HL-60 (cell line): ENCODE data around the gene HVCN1.
A peak's percentile ranks its signal among the peaks of the same experiment; 100 is the strongest.

Source experiments
- DNase-seq, 2 experiments: peaks; one replicate each; pipeline ENCODE4 v3.0.0-alpha.2; 2010 to 2020; ENCODE audit warnings: low read depth in 1 of 2, low spot score in 1 of 2
- H3K27ac ChIP-seq: fragments of 250-450 bp; sonication (Bioruptor Pico); replicated peaks from 2 replicates; pipeline ENCODE4 v1.5.1; 2020; ENCODE audit warnings: mild to moderate bottlenecking, moderate library complexity
- H3K27me3 ChIP-seq: fragments of 250-450 bp; sonication (Bioruptor Pico); 2 replicates; pipeline ENCODE4 v1.5.1; 2021; ENCODE audit warnings: mild to moderate bottlenecking, moderate library complexity; ENCODE audit not compliant: insufficient read depth, poor library complexity, severe bottlenecking
- H3K4me3 ChIP-seq: replicated peaks from 2 replicates; pipeline ENCODE4 v1.5.1; 2011; ENCODE audit warnings: mild to moderate bottlenecking, control low read depth, low read length; ENCODE audit not compliant: insufficient read depth
- CTCF ChIP-seq: IDR thresholded peaks from one replicate; pipeline ENCODE4 v1.5.1; 2011; ENCODE audit warnings: low read length, control low read depth, inconsistent platforms; ENCODE audit not compliant: insufficient read depth
- GABPA ChIP-seq: IDR thresholded peaks from 2 replicates; pipeline ENCODE4 v1.6.1; 2012; ENCODE audit warnings: low read depth
- POLR2AphosphoS5 ChIP-seq: IDR thresholded peaks from 2 replicates; pipeline ENCODE4 v1.6.1; 2012; ENCODE audit warnings: low read depth
- SPI1 ChIP-seq: IDR thresholded peaks from 2 replicates; pipeline ENCODE4 v1.6.1; 2012; ENCODE audit warnings: low read depth, mild to moderate bottlenecking, borderline replicate concordance
- TF ChIP-seq, protein P1 (sequence below): IDR thresholded peaks from 2 replicates; pipeline ENCODE4 v1.6.1; 2012; ENCODE audit warnings: low read depth; ENCODE audit not compliant: insufficient replicate concordance

HVCN1 gene

GRCh38 chr12:110600254-110600653 is 88.7 kb downstream of the HVCN1 start:
- Histone ChIP-seq H3K4me3 (no peak overlapping the region), H3K27ac (no peak overlapping the region), H3K27me3 (no peaks in the 10 kb centered on the region)
- TF ChIP-seq GABPA (no peak), SPI1 (no peak), CTCF (no peak), POLR2AphosphoS5 (no peak)
- TF ChIP-seq, protein P1, sequence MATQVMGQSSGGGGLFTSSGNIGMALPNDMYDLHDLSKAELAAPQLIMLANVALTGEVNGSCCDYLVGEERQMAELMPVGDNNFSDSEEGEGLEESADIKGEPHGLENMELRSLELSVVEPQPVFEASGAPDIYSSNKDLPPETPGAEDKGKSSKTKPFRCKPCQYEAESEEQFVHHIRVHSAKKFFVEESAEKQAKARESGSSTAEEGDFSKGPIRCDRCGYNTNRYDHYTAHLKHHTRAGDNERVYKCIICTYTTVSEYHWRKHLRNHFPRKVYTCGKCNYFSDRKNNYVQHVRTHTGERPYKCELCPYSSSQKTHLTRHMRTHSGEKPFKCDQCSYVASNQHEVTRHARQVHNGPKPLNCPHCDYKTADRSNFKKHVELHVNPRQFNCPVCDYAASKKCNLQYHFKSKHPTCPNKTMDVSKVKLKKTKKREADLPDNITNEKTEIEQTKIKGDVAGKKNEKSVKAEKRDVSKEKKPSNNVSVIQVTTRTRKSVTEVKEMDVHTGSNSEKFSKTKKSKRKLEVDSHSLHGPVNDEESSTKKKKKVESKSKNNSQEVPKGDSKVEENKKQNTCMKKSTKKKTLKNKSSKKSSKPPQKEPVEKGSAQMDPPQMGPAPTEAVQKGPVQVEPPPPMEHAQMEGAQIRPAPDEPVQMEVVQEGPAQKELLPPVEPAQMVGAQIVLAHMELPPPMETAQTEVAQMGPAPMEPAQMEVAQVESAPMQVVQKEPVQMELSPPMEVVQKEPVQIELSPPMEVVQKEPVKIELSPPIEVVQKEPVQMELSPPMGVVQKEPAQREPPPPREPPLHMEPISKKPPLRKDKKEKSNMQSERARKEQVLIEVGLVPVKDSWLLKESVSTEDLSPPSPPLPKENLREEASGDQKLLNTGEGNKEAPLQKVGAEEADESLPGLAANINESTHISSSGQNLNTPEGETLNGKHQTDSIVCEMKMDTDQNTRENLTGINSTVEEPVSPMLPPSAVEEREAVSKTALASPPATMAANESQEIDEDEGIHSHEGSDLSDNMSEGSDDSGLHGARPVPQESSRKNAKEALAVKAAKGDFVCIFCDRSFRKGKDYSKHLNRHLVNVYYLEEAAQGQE = no peak
- peak; percentile 39 to 52 for DNase-seq

GRCh38 chr12:110599334-110599733 is 89.6 kb downstream of the HVCN1 start:
- Histone ChIP-seq H3K27me3 (no peaks in the 10 kb centered on the region), H3K4me3 (no peak overlapping the region), H3K27ac (no peak overlapping the region)
- TF ChIP-seq SPI1 (peak; percentile 62; the same call in 1 of the 2 replicates), CTCF (no peak)
- DNase-seq = no peak
